Stimulated activated CD4-positive, alpha-beta T cell treated with anti-CD3 and anti-CD28 coated beads, Interleukin-12 subunit alpha, Interleukin-12 subunit beta, amount 100 ng/mL, for 48 hours (primary cell): ENCODE data around the gene KBTBD12.
"Not testable (repeated sequence)": the region's sequence is repeated elsewhere in the genome, so short reads cannot be mapped to it uniquely, and the experiment has no call there.

Source experiments
- DNase-seq, 3 donors: peaks; one replicate each; pipeline ENCODE4 v3.0.0-alpha.2; 2020; ENCODE audit warnings: low read depth in 2 of 3, low spot score in 1 of 3

Gene KBTBD12

DNA sequence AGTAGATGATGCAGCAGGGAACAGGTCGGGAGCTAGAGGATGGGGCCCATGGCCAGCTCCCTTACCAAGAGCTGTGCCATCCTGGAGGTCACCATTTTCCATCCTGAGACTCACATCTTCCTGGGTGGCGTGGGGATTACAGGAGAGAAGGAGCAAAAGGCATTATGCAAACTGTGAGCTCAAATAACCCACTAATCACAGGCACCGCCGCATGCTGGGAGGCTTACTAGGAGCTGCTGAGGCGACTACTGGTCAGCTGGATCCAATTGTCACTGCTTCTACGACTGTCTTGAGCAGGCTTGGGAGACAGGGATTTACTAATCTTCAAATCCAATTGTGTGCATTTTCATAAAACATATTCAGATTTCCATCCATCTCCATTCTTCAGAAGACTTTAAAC, 12.5 kb upstream of the KBTBD12 start:
- DNase-seq: no peak

GRCh38 chr3:127903611-127904375, 11.2 kb upstream of the KBTBD12 start:
- no peak for DNase-seq

DNA sequence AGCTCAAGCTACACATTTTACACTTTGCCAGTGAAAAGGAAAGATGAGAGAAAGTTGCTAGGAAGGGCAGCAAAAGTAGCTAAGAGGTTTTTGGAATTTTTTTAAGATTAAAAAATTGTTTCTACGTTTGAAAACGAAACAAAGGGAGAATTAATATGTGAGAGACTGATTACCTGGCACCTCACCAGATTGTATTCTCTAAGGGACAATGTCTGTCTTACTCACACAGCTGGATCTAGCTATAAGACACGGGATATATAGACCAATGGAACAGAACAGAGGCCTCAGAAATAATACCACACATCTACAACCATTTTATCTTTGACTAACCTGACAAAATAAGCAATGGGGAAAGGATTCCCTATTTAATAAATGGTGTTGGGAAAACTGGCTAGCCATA, 9.5 kb upstream of the KBTBD12 start:
- DNase-seq: no peak

DNA sequence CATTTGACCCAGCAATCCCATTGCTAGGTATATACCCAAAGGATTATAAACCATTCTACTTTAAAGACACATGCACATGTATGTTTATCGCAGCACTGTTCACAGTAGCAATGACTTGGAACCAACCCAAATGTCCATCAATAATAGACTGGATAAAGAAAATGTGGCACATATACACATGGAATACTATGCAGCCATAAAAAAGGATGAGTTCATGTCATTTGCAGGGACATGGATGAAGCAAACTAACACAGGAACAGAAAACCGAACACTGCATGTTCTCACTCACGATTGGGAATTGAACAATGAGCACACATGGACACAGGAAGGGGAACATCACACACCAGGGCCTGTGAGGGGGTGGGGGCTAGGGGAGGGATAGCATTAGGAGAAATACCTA, 8.4 kb upstream of the KBTBD12 start:
- DNase-seq: not testable (repeated sequence)

GRCh38 chr3:127908202-127908601, 6.8 kb upstream of the KBTBD12 start:
- DNase-seq: no peak

DNA sequence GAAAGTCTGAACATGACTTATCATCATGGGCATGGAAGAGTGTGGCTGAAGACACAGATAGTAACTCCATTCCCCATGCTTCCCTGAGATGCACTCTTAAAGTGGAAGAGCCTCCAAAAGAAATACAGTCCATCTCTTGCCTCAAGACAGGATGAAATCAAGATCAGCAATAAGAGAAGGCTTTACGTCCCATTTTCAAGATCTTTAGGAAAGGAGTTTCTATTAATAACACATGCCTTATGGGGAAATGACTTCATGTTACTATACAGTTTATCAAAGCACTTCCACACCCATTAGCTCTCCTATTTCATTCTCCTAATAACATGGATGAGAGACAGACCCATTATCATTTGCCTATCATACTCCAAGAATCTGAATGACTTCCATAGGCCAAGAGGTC, 6.1 kb upstream of the KBTBD12 start:
- no peak for DNase-seq

DNA sequence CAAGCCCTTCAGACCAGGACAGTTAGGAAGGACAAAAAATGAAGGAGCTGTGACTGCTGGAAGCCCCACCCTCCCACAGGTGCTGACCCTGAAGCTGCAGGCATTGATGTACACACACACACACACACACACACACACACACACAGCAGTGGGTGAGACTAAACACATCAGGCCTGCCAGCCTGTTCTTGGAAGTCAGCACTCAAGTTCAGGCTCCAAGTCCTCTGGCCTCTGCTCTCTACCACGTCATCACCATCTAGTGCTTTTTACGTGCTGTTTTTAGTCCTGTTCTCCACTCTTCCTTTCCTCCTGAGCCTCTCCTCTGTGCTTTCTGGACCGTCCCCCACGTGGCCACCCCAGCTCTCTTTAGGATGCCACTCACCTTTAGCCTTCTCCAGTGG, 5.4 kb upstream of the KBTBD12 start:
- no peak for DNase-seq

DNA sequence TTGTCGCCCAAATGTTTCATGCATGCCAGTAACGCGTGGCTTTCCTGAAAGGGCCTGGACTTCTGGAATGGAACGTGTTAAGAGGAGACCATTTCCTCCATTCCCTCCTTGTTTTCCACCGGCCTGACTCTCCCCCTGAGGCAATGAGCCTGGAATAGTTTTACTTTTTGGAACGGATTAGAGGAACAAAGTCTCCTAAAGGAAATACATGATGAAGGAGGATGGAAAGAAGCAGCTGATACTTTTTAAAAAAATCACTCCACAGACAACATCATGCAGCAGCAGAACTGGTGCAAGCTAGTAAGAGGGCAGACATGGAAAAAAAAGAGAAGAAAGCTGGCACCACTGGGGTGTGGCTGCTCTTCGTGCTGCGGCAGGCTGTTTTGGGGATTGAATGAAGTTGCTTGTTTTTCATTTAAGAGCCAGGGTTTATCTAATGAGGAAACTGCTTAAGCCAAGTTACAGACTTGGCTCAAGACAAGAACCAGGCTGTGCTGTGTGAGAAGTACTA, 3.6 kb upstream of the KBTBD12 start:
- DNase-seq: no peak

DNA sequence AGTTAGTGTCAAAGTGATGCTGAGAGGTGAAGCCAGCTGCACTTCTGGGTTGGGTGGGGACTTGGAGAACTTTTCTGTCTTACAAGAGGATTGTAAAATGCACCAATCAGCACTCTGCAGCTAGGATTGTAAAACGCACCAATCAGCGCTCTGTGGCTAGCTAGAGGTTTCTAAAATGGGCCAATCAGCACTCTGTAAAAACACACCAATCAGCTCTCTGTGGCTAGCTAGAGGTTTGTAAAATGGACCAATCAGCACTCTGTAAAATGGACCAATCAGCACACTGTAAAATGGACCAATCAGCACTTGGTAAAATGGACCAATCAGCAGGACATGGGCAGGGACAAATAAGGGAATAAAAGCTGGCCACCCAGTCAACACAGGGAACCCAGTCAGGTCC, 1.2 kb upstream of the KBTBD12 start:
- DNase-seq: not testable (repeated sequence)

GRCh38 chr3:127914584-127914983, 448 bp upstream of the KBTBD12 start:
- DNase-seq: no peak

GRCh38 chr3:127915937-127916493, 983 bp downstream of the KBTBD12 start:
- DNase-seq: no peak

DNA sequence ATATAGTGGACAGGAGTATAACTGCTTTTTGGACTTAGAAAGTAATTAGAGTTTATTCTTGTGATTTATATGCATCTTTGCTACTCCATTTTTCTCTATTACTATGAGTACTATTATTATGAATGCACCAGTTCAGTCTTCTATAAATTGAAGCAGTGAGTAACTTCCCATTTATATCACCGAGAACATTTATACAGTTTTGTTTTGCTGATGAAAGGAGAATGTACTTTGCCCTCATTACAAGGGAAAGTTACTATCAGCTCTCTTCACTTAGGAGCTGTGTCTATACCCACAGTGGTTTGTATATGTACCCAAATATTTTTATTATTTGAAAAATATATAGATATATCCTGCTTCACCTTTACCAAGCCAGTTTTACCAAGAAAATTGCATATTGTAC, 5.7 kb downstream of the KBTBD12 start:
- no peak for DNase-seq

- no peak for DNase-seq
These were observed 8.6 kb downstream of the KBTBD12 start for GRCh38 chr3:127923611-127924010.

GRCh38 chr3:127925384-127925783, 10.4 kb downstream of the KBTBD12 start:
- no peak for DNase-seq

- DNase-seq: no peak
These were observed 13.0 kb downstream of the KBTBD12 start for GRCh38 chr3:127927829-127928604.

- no peak for DNase-seq
These were observed 14.9 kb downstream of the KBTBD12 start for GRCh38 chr3:127929818-127930413.

DNA sequence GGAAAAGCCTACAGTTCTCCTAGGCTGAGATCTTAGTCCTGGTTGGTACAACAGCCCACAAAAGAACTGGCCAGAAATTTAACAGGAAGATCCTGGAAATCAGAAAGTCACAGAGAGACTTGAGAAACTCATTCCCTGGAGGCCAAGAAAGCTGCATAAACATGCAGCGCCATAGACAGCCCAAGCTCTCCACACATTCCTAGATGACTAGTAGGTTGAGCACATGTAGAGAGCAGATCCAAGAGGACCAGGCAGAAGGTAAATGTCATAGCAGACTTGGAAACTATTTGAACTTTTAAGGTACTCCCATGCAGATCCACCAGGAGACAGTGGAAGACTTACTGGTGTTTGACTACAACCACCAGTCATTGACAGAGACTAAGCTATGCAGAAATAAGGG, 18.4 kb downstream of the KBTBD12 start:
- no peak for DNase-seq

- DNase-seq: no peak
These were observed 23.8 kb downstream of the KBTBD12 start for GRCh38 chr3:127938800-127939199.

DNA sequence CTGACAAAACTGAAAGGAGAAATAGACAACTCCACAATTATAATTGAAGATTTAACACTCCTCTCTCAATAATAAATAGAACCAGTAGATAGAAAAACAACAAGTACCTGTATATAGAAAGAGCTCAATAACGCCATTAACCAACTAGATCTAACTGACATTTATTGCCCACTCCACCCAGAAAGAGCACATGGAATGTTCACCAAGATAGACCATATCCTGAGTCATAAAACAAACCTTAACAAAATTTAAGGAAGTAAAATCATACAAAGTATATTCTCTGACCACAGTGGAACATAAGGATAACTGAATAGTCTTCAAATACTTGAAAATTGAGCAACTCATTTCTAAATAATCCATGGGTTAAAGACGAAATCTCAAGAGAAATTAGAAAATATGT, 25.1 kb downstream of the KBTBD12 start:
- no peak for DNase-seq

DNA sequence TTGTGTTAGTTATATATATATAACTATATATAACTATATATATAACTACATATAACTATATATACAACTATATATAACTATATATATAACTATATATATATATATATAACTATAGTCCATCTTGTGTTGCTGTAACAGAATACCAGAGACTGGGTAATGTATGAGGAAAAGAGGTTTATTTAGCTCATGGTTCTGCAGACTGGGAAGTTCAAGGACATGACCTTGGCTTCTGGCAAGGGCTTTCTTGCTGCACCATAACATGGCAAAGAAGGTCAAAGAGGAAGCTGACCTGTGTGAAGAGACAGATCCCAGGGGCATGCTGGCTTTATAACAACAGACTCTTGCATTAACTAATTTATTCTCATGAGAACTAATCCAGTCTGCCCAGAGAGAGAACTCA, 27.6 kb downstream of the KBTBD12 start:
- DNase-seq: no peak

GRCh38 chr3:127948211-127948610, 33.2 kb downstream of the KBTBD12 start:
- DNase-seq: no peak
